ENCODE results near the gene USP47. TPM values are rescaled to one million over a fixed set of nuclear protein-coding genes. Genes with fewer than 3 reads are reported as not detected.

The USP47 gene
- total RNA-seq, 1 donor from 2014 or later, result 48.1 TPM

- H3K4me1 ChIP-seq, result no peaks in the 10 kb centered on the region
- DNase-seq (no peak), ATAC-seq (no peak)
- no peak overlapping the region for H3K4me3 ChIP-seq
- TF ChIP-seq, protein P1, sequence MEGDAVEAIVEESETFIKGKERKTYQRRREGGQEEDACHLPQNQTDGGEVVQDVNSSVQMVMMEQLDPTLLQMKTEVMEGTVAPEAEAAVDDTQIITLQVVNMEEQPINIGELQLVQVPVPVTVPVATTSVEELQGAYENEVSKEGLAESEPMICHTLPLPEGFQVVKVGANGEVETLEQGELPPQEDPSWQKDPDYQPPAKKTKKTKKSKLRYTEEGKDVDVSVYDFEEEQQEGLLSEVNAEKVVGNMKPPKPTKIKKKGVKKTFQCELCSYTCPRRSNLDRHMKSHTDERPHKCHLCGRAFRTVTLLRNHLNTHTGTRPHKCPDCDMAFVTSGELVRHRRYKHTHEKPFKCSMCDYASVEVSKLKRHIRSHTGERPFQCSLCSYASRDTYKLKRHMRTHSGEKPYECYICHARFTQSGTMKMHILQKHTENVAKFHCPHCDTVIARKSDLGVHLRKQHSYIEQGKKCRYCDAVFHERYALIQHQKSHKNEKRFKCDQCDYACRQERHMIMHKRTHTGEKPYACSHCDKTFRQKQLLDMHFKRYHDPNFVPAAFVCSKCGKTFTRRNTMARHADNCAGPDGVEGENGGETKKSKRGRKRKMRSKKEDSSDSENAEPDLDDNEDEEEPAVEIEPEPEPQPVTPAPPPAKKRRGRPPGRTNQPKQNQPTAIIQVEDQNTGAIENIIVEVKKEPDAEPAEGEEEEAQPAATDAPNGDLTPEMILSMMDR (IDR thresholded peaks at IDR 0.05), result no peak
- H3K27ac ChIP-seq, result no peak overlapping the region
- intact Hi-C loops (cut with DNase I), result no loop called here
- H3K36me3 ChIP-seq, result peaks cover 17% of the 10 kb centered on the region
- no peaks in the 10 kb centered on the region for H3K9me3 ChIP-seq
- H3K27me3 ChIP-seq, result no peaks in the 10 kb centered on the region
Observed at GRCh38 chr11:11997049-11997322, 155.2 kb downstream of the USP47 start.

DNA sequence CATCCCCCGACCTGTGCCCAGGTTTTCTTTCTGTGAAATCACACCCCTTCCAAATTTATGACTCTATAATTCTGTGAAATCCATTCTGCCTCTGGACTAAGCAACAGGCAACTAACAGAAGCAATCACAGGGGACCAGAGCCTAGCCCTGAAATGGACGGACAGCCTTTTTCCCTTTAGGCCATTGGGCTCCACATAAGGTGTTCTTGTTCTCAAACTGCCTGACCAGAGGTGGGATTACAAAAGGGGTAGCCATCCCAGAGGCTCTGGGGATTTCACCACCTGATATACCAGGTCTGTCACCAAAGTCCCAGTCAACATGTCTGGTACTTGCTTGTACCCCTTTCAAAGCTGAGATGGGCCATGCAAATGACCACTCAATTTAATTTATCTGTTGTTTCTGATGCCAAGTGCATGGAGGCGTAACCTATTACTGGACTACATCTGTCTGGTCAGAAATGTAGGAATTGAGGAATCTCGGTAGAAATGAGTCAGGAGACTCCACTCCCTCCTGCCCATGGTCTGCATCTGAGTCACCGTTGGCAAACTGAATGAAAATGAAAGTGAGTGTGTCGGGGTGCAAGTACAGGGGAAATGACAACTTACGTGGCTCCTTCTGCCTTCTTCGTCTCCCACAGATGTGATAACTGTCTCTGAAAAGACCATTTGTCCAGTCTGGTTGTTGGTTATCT lies 156.5 kb downstream of the USP47 start:
- Histone ChIP-seq H3K27ac (no peak overlapping the region), H3K36me3 (peaks cover 17% of the 10 kb centered on the region), H3K4me3 (no peak overlapping the region), H3K9me3 (no peaks in the 10 kb centered on the region), H3K4me1 (no peaks in the 10 kb centered on the region), H3K27me3 (no peaks in the 10 kb centered on the region)
- ATAC-seq (peak; percentile 26), DNase-seq (no peak)
- intact Hi-C loops (cut with DNase I), result no loop called here
- TF ChIP-seq, protein P1 (IDR thresholded peaks at IDR 0.05), result no peak

DNA sequence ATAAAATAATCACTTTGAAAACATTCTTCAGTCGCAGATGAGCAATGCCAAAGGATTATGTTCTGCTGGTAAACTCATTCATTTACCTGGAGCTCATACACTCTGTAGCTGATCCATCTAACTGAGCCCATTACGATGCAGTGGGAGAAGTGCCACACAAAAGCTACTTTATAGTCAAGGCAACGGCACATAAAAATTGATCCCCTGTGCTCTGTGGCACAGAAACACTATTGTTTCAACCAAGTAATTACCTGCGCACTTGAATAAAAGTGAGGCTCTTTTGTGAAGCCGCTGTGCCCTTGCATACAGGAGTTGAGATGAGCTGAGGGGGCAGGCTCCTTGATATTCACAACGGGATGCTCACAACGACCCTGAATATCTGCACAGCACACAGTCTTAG lies 159.4 kb downstream of the USP47 start:
- Histone ChIP-seq H3K36me3 (peaks cover 10% of the 10 kb centered on the region), H3K4me3 (no peak overlapping the region), H3K27ac (no peak overlapping the region), H3K9me3 (no peaks in the 10 kb centered on the region), H3K27me3 (no peaks in the 10 kb centered on the region), H3K4me1 (no peaks in the 10 kb centered on the region)
- intact Hi-C loops (cut with DNase I), result no loop called here
- DNase-seq (no peak), ATAC-seq (no peak)
- TF ChIP-seq, protein P1 (IDR thresholded peaks at IDR 0.05), result no peak

DNA sequence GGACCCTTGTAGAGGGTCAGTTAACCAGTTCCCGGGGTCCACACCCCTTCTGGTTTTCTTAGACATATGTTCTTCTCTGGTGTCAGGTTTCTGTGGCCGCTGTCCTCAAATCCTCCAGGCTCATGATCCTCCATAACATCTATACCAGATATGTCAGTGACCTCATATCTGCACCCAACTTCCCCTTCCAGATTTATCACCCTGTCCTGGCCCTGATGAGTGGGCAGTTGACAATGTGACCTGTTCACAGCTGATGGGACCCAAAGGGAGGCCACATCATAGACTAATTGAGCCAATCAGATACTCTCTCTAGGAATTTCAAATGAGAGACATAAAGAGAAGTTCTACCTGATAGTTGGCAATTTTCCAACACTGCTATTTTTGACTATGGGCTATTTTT lies 161.6 kb downstream of the USP47 start:
- DNase-seq, result no peak
- TF ChIP-seq, protein P1 (IDR thresholded peaks at IDR 0.05), result no peak
- intact Hi-C loops (cut with DNase I), result no loop called here

GRCh38 chr11:12003815-12004214 lies 162.0 kb downstream of the USP47 start:
- Histone ChIP-seq H3K9me3 (no peaks in the 10 kb centered on the region), H3K4me3 (no peak overlapping the region), H3K27ac (no peak overlapping the region), H3K27me3 (peaks cover 15% of the 10 kb centered on the region), H3K4me1 (no peaks in the 10 kb centered on the region), H3K36me3 (peaks cover 8% of the 10 kb centered on the region)
- TF ChIP-seq, protein P1 (IDR thresholded peaks at IDR 0.05), result no peak
- ATAC-seq (no peak), DNase-seq (no peak)
- intact Hi-C loops (cut with DNase I), result no loop called here

More for the DNA sequence above, 161.6 kb downstream of the USP47 start:
- Histone ChIP-seq H3K36me3 (peaks cover 8% of the 10 kb centered on the region), H3K4me3 (no peak overlapping the region), H3K4me1 (no peaks in the 10 kb centered on the region), H3K27me3 (peaks cover 14% of the 10 kb centered on the region), H3K9me3 (no peaks in the 10 kb centered on the region), H3K27ac (no peak overlapping the region)
- ATAC-seq, result no peak

DNA sequence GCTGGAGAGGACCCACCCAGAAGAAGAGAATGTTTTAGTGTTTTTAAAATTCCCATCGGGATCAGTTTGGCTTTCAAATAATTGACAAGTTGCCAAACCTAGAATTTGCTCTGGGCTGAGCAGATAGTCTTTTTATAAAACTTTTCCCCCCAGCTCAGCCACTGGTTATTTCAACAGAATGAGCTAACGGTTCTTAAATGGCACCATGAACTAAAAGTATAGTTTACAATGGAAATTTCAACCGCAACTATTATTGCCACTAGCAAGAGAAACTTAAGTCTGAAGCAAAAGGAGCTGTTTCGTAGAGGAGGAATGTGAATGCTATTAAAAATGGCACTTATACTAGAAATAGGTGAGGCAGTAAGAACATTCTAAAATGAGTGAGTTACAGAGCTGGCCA lies 163.3 kb downstream of the USP47 start:
- H3K4me3 ChIP-seq, result no peak overlapping the region
- no peak for DNase-seq
- ATAC-seq, result no peak
- H3K27ac ChIP-seq, result no peak overlapping the region
- H3K4me1 ChIP-seq, result no peaks in the 10 kb centered on the region
- TF ChIP-seq, protein P1 (IDR thresholded peaks at IDR 0.05), result no peak
- intact Hi-C loops (cut with DNase I), result no loop called here
- peaks cover 15% of the 10 kb centered on the region for H3K27me3 ChIP-seq
- H3K36me3 ChIP-seq, result peaks cover 4% of the 10 kb centered on the region
- no peaks in the 10 kb centered on the region for H3K9me3 ChIP-seq

Data from upper lobe of right lung (tissue), 1 donor.